NCI-H187 (cell line): ENCODE results near the gene MKX.

Experiments used
- DNase-seq, 2 experiments: peaks; one replicate each; lab custom pipeline; 2025; lab: John Stamatoyannopoulos, UW

Gene MKX

DNA sequence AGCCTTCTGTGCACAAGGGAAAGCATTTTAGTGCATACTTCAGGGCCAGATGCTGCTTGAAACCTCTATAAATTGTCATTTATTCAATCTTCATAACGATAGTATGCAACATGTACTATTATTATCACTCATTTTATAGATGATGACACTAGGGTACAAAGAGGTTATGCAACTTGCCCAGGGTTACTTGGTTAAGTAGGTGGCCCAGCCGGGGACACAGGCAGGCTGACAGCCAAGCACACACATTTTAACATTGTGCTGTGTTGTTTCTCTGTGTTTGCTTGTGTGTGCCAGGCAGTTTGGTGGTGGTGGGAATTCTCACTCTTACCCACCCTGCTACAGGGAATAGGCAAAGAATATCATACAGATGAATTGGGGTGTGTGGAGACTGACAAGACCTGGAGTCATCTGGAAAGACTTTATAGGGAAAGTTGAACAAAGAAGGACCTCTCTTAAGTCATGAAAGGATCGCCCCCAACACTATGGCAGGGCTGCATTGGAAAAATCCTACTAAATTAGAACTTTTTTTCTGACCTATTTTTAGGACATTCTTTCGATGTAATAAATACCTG is 98.9 kb downstream of the MKX start:
- DNase-seq = no peak

DNA sequence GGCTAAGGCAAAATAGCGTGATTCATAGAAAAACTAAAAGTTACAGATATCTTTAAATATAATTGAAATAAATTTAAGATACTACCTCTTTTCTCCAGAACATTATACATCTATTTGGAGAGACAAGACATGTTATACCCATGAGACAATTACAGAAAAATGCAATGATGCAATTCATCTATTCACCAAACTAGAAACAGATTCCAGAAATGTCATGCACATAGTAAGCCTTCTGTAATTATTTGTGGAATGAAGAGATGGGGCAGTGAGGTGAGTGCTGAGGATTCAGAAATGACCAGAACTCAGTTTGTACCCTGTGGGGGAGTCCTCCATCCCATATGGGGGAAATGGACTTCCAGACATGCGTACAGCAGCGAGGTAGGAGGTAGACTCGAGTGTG is 99.4 kb downstream of the MKX start:
- DNase-seq = no peak

DNA sequence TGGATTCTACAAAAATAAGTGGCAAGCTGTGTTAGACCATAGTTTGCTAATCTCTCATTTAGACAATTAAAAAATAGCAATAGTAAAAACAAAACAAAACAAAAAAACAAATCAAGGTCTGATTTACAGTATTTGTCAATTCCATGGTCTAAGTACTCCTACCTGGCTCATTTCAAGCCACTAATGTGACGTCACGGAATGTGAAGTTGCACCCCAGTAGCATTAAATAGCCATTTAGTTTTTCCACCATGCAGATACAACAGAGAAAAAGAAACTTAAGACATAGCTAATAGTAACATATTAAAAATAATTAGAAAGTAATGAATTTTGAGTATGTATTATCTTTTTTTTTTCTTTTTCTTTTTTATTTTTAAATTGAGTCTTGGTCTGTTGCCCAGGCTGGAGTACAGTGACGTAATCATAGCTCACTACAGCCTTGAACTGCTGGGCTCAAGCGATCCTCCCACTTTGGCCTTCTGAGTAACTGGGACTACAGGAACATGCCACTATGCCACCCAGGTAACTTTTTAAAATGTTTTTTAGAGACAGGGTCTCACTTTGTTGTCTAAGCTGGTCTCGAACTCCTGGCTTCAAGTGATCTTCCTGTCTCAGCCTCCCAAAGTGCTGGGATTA is 101.2 kb downstream of the MKX start:
- DNase-seq = no peak

DNA sequence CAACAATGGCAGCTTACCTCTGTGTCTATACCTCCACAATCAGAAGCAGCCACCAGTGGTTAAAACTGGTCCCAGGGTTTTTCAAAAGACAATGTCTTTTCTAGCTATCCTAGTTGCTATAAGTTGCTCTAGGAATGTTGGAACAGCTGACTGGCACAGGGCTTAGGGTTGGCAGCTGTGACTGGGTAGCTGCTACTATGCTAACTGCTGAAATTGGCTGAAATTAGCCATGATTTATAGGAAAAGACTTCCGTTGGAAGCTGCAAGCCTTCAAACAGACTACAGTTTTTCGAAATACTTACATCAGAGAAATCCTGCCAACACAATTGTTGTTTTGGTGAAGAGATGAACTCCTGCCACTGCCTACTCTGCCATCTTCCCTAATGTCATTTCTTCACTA is 102.3 kb downstream of the MKX start:
- no peak for DNase-seq

DNA sequence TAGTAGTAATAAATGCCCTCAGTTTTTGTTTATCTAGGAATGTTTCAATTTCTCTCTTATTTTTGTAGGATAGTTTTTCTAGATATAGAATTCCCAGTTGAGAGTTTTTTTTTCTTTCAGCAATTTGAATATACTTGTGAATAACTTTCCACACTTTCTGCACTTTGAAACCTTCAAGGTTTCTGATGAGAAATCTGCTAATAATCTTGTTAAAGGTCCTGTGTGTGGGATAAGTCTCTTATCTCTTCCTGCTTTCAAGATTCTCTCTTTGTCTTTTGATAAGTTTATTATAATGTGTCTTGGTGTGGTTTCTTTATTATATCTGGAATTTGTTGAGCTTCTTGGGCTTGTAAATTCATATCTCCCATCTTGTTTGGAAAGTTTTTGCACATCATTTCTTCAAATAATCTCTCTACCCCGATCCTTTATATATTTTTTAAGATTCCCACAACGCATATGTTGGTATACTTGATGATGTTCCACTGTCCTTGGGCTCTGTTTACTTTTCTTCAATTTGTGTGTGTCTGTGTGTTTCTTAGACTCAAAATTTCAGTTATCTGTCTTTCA is 103.5 kb downstream of the MKX start:
- DNase-seq = no peak

DNA sequence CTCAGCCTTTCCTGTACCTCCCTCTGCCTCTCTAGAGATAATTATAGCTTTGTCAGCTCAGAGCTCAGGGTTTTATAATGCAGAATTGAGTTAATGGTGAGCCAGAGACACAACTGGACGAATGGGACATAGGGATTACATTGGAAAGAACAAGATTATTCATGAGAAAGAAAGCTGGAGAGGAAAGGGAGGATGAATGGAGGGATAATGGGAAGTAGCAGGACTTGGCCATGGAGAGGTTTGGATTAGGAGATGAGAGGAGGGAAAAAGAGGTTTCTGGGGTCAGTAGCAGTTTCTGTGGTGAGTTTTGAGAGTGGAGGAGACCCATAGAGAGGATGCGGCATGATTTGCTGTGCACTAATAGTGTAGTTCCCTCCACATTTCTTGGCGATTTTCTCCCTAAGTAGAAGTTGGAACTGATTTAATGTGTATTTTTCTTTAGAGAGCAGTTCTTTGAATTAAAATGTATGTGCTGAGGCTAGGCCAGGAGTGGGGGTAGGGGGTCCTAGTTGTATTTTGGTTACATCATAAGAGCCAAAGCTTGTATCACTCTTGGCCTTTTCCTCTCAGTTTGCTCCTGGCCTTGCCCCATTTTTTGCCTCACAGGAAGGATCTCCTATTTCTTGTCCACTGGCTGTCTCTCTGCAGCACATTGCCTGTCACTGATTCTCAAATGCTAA is 107.4 kb downstream of the MKX start:
- no peak for DNase-seq

DNA sequence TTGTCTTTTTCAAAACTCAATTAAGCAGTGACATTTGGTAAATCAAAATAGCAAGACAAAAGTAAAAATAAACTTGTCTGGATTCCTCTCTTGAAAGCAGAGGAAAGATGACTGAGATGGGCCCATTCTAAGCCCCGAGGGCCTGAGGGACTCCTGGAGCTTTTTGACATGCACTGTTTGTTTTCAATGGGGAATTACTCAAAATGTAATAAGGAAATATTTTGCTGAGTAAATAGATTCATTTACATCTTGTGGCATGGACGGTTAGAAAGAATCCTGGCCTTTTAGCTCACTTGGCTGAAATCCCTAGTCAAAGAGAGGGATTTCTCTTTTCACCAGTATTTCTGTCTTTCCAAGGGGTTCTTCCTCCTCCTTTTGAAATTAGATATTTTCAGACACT is 108.0 kb downstream of the MKX start:
- no peak for DNase-seq

DNA sequence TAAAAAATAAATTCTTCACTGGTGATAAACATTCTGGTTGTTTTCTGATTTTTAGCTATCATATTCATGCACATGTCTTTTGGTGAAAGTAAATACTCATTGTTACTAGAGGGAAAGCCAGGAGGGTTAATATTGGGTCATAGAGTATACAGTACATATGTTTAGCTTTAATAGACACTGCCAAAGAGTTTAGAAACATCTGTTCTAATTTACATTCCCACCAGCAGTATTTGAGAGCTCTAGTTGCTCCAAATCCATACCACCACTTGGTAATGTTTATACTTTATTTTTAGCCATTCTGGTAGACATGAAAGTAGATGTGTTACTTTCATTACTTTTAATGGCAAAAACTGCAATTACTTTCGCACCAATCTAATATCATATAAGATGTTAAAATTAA is 108.8 kb downstream of the MKX start:
- DNase-seq = no peak

DNA sequence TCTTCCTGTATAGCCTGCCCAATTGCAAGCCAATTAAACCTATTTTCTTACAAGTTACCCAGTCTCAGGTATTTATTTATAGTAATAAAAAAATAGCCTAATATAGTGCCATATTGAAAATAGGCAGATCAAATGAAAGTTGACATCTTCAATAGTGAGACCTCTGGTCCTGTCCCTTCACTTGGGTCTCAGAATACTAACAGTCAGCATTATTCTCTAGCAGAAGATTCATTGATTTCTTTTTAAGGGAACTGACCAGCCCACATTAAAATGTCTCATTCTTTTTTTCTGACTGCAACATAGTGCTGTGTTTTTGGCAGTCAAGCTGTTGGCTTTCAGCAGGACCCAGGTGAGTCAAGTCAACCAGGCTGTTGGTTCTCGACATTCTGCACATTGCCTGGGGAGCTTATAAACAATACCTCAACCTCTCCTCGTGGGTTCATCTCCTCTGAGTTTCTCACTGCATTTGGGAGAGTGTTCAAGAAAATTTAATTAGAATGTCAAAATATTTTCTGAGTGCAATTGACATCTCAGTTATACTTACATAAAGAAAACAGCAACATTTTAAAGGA is 109.8 kb downstream of the MKX start:
- DNase-seq = no peak

DNA sequence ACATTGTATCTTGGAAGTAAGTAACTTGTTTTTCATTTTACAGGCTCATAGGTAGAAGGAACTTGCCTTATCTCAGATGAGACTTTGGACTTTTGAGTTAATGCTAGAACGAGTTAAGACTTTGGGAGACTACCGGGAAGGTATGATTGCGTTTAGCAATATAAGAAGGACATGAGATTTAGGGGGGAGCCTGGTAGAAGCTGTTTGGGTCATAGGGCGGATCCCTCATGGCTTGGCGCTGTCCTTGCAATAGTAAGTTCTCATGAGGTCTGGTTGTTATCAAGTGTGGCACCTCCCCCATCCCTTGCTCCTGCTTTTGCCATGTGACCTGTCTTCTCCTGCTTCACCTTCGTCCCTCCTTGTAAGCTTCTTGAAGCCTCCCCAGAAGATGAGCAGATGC is 110.3 kb downstream of the MKX start:
- DNase-seq = no peak

DNA sequence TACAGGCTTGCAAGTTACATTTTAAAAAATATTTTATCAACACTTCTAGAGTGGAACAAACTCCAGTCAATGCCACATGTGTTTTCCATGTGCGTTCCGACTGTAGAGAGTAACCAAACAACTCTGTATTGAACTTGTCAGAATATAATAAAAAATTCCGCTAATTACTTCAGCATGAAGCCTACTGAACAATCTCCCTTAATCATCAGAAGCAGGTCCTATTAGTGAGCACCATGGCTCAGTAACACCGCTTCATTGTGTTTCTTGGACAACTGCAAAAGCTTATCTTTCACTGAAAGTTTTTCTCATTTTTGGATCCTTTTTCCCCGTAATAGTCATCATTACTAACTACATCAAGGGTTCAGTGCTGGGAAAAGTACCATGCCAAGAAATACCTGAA is 117.0 kb downstream of the MKX start:
- no peak for DNase-seq

DNA sequence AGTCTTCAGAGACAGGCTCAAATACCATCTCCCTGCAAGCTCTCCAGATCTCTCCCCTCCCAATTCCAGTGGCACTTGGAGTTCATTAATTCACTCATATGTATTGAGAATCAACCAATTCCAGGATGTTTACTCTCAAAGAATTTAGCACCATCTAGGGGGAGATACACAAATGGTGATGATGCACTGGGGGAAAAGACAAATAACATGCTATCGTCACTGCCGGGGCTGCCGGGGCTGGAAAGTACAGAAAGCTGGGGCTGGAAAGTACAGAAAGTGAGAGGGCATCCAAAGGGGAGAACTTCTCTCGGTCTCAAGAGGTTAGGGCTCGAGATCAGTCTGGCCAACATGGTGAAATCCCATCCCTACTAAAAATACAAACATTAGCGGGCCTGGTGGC is 118.7 kb downstream of the MKX start:
- no peak for DNase-seq

DNA sequence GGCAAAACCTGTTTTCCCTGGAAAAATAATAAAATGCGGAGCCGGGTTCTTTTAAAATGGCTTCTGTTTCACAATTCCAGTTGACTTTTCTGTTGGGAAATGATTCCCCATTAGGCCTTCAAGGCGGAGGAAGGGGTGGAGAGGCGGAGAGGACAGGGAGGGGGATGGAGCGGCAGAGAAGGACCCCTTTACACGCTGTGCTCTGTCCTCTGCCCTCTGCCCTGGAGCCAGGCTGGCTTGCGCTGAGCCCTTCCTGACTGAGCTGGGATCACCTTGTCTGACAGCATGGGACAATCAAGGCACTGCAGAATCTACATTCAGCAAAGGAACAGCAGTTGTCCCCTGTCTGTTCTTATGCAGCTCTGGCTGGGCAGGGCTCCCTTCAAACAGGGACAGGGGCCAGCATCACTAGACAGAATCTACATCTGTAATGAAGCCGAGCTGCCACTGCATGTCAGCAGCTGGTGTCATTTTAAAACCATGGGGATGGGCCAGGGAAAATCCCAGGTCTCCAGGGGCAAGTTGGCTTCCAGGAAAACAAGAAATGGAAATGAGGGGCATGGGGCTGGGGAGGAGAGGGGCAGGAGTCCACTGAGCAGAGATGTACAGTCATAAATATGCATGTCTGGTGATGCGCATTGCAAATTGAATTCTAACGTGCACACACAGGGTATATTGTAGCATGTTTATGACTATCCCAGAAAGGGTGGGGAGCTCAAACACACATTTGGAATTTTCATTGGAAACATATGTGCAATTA is 120.0 kb downstream of the MKX start:
- no peak for DNase-seq

DNA sequence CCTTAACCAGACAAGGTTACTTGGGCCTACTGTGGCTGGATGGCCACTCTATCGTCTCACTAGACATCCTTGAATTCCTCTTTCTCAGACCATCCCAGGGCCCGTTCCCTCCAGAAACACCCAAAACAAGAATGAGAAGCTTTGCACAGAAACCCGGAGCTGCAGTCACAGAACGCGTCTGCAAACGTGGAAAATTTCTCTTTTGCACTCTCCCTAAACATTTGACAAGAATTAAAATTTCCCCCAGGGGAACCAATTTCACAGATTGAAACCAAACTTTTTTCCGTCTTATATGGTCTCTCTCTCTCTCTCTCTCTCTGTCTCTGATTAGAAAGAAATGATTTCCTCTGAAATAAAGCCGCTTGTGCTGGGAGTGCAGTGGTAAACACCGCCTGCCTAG is 120.7 kb downstream of the MKX start:
- no peak for DNase-seq
